ENCODE data around the gene YTHDC1.

DNA sequence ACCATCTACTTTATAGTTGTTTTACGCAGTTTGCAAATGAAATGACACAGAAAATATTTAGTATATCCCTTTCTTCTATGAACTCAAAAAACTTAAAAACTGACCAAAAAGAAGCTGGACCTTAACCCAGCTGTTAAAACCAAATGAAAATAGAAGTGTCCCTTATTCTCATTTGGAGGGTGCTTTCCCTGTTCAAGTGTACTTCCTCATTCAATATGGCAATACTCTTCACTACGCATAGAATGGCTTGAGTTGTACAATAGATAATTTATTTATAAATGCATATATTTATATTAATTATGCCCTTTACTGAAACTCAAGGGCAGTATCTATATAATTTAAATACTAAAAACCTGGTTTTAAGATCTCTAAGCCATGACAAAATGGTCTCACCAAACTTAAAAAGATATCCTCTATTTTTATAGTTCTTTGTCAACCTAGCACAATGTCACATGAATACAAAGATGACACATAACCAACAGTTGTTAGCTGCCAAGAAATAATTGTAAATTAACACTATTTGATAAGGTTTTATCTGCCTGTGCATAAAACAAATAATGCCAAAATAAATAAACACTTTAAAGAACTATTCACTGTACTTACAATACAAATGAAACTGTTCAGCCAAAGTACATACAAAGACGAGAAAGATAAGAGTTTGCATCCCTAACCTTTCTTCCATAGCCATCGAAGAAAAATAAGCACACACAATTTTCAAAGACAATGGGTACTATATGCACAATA is 25.2 kb downstream of the YTHDC1 start:
- no peak for TF ChIP-seq EZH2phosphoT487 (IDR thresholded peaks at IDR 0.05; ENCODE audit: borderline replicate concordance)
- TF ChIP-seq, protein P1, sequence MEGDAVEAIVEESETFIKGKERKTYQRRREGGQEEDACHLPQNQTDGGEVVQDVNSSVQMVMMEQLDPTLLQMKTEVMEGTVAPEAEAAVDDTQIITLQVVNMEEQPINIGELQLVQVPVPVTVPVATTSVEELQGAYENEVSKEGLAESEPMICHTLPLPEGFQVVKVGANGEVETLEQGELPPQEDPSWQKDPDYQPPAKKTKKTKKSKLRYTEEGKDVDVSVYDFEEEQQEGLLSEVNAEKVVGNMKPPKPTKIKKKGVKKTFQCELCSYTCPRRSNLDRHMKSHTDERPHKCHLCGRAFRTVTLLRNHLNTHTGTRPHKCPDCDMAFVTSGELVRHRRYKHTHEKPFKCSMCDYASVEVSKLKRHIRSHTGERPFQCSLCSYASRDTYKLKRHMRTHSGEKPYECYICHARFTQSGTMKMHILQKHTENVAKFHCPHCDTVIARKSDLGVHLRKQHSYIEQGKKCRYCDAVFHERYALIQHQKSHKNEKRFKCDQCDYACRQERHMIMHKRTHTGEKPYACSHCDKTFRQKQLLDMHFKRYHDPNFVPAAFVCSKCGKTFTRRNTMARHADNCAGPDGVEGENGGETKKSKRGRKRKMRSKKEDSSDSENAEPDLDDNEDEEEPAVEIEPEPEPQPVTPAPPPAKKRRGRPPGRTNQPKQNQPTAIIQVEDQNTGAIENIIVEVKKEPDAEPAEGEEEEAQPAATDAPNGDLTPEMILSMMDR (conservative IDR thresholded peaks at IDR 0.05; ENCODE audit: low read length), result no peak

Data from Loucy (cell line).